H9 (cell line): ENCODE results near the gene ARMC2. TPM values are rescaled to one million over a fixed set of nuclear protein-coding genes. Genes with fewer than 3 reads are reported as not detected.

Experiments used
- DNase-seq: peaks from one replicate; pipeline ENCODE4 v3.0.0-alpha.2; 2017
- H2AFZ ChIP-seq: one replicate; pipeline ENCODE4 v1.6.1; 2013; ENCODE audit warnings: mild to moderate bottlenecking, low read length, control low read depth, moderate library complexity
- H2AK5ac ChIP-seq: 2 replicates; pipeline ENCODE4 v1.6.1; 2013; ENCODE audit warnings: low read length, control low read depth, mixed read lengths; ENCODE audit not compliant: insufficient read length
- H2BK120ac ChIP-seq: one replicate; pipeline ENCODE4 v1.6.1; 2013; ENCODE audit warnings: low read depth, mild to moderate bottlenecking, low read length, control low read depth, inconsistent platforms; ENCODE audit not compliant: poor library complexity, severe bottlenecking
- H2BK12ac ChIP-seq: 2 replicates; pipeline ENCODE4 v1.6.1; 2013; ENCODE audit warnings: low read length, control low read depth, mixed read lengths, low read depth; ENCODE audit not compliant: insufficient read length
- H2BK15ac ChIP-seq: 2 replicates; pipeline ENCODE4 v1.6.1; 2013; ENCODE audit warnings: low read depth, low read length, control low read depth
- H2BK20ac ChIP-seq: one replicate; pipeline ENCODE4 v1.6.1; 2013; ENCODE audit warnings: low read depth, mild to moderate bottlenecking, low read length, control low read depth, inconsistent platforms; ENCODE audit not compliant: poor library complexity, severe bottlenecking
- H2BK5ac ChIP-seq: 2 replicates; pipeline ENCODE4 v1.6.1; 2013; ENCODE audit warnings: low read length, control low read depth, mixed read lengths; ENCODE audit not compliant: insufficient read length
- H3K14ac ChIP-seq: 2 replicates; pipeline ENCODE4 v1.6.1; 2013; ENCODE audit warnings: low read length, control low read depth; ENCODE audit not compliant: insufficient read depth
- H3K18ac ChIP-seq: 2 replicates; pipeline ENCODE4 v1.6.1; 2013; ENCODE audit warnings: low read depth, mild to moderate bottlenecking, mixed read lengths, low read length, control low read depth; ENCODE audit not compliant: insufficient read length
- H3K23ac ChIP-seq: 2 replicates; pipeline ENCODE4 v1.6.1; 2013; ENCODE audit warnings: low read length, control low read depth, mixed read lengths, low read depth; ENCODE audit not compliant: insufficient read length
- H3K23me2 ChIP-seq: 2 replicates; pipeline ENCODE4 v1.6.1; 2013; ENCODE audit warnings: low read depth, mild to moderate bottlenecking, mixed read lengths, low read length, control low read depth; ENCODE audit not compliant: insufficient read length, poor library complexity, severe bottlenecking
- H3K27ac ChIP-seq: 2 replicates; pipeline ENCODE4 v1.5.1; 2013; ENCODE audit warnings: low read length, control low read depth, mixed read lengths, low read depth; ENCODE audit not compliant: insufficient read length
- H3K27me3 ChIP-seq: 2 replicates; pipeline ENCODE4 v1.6.1; 2013; ENCODE audit warnings: low read length, control low read depth, inconsistent platforms; ENCODE audit not compliant: insufficient read depth
- H3K4ac ChIP-seq: 2 replicates; pipeline ENCODE4 v1.6.1; 2013; ENCODE audit warnings: low read depth, mild to moderate bottlenecking, control low read depth, inconsistent platforms, low read length, moderate library complexity
- H3K4me1 ChIP-seq: 2 replicates; pipeline ENCODE4 v1.6.1; 2013; ENCODE audit warnings: low read length, control low read depth, inconsistent platforms; ENCODE audit not compliant: insufficient read depth
- H3K4me2 ChIP-seq: 2 replicates; pipeline ENCODE4 v1.6.1; 2013; ENCODE audit warnings: low read length, control low read depth, mixed read lengths; ENCODE audit not compliant: insufficient read length, insufficient read depth
- H3K56ac ChIP-seq: 2 replicates; pipeline ENCODE4 v1.6.1; 2013; ENCODE audit warnings: low read depth, mild to moderate bottlenecking, mixed read lengths, low read length, control low read depth; ENCODE audit not compliant: insufficient read length
- H3K79me1 ChIP-seq: 2 replicates; pipeline ENCODE4 v1.6.1; 2013; ENCODE audit warnings: low read depth, mild to moderate bottlenecking, moderate library complexity, low read length, control low read depth, inconsistent platforms; ENCODE audit not compliant: insufficient read depth, poor library complexity, severe bottlenecking
- H3K79me2 ChIP-seq: 2 replicates; pipeline ENCODE4 v1.6.1; 2013; ENCODE audit warnings: low read length, control low read depth, inconsistent platforms; ENCODE audit not compliant: insufficient read depth
- H3K9ac ChIP-seq: 2 replicates; pipeline ENCODE4 v1.6.1; 2013; ENCODE audit warnings: low read length, control low read depth, mixed read lengths; ENCODE audit not compliant: insufficient read length; ENCODE audit errors: extremely low read depth
- H3K9me3 ChIP-seq: one replicate; pipeline ENCODE4 v1.6.1; 2013; ENCODE audit warnings: low read depth, low read length, inconsistent platforms; ENCODE audit not compliant: control insufficient read depth
- H3T11ph ChIP-seq: one replicate; pipeline ENCODE4 v1.6.1; 2013; ENCODE audit warnings: mild to moderate bottlenecking, low read length, control low read depth, inconsistent platforms
- H4K20me1 ChIP-seq: one replicate; pipeline ENCODE4 v1.6.1; 2013; ENCODE audit not compliant: control insufficient read depth, insufficient read length, insufficient read depth
- H4K5ac ChIP-seq: 2 replicates; pipeline ENCODE4 v1.6.1; 2013; ENCODE audit warnings: low read depth, mild to moderate bottlenecking, mixed read lengths, low read length, control low read depth; ENCODE audit not compliant: insufficient read length
- H4K8ac ChIP-seq: replicated peaks from 2 replicates; pipeline ENCODE4 v1.6.1; 2013; ENCODE audit warnings: low read length, control low read depth, mixed read lengths, low read depth; ENCODE audit not compliant: insufficient read length
- H4K91ac ChIP-seq: 2 replicates; pipeline ENCODE4 v1.6.1; 2013; ENCODE audit warnings: low read depth, mild to moderate bottlenecking, moderate library complexity, mixed read lengths, low read length, control low read depth; ENCODE audit not compliant: insufficient read length
- H3K27ac Mint-ChIP-seq, 3 experiments: 2 replicates in 2 of 3; 3 replicates in 1 of 3; pipeline ENCODE4 v1.8.0; 2020 to 2021; ENCODE audit warnings: mixed read lengths in 3 of 3, mild to moderate bottlenecking in 1 of 3, moderate library complexity in 1 of 3
- H3K27me3 Mint-ChIP-seq: 2 replicates; pipeline ENCODE4 v1.8.0; 2021; ENCODE audit warnings: low read depth, mild to moderate bottlenecking, moderate library complexity, mixed read lengths
- H3K36me3 Mint-ChIP-seq, 3 experiments: 2 replicates in 2 of 3; 3 replicates in 1 of 3; pipeline ENCODE4 v1.8.0; 2020 to 2021; ENCODE audit warnings: low read depth in 3 of 3, mixed read lengths in 3 of 3; ENCODE audit not compliant: insufficient read depth in 1 of 3
- H3K4me1 Mint-ChIP-seq, 2 experiments: 2 replicates each; pipeline ENCODE4 v1.8.0; 2020; ENCODE audit warnings: mixed read lengths in 2 of 2
- H3K4me3 Mint-ChIP-seq, 2 experiments: 2 replicates in 1 of 2; 3 replicates in 1 of 2; pipeline ENCODE4 v1.8.0; 2020 to 2021; ENCODE audit warnings: mild to moderate bottlenecking in 2 of 2, mixed read lengths in 2 of 2, moderate library complexity in 1 of 2
- H3K9me3 Mint-ChIP-seq, 2 experiments: 2 replicates in 1 of 2; 3 replicates in 1 of 2; pipeline ENCODE4 v1.8.0; 2020; ENCODE audit warnings: mild to moderate bottlenecking in 2 of 2, mixed read lengths in 2 of 2, moderate library complexity in 1 of 2
- WGBS: extraction: QIAGEN DNeasy Blood & Tissue Kit; methylation state at CpG from one replicate; pipeline ENCODE4 v1.1.7; 2013; ENCODE audit warnings: missing lambda C conversion rate, low lambda C conversion rate, mixed read lengths; ENCODE audit not compliant: insufficient read length; ENCODE audit errors: extremely low coverage; 5-methylcytosine and 5-hydroxymethylcytosine counted together
- total RNA-seq: library from RNA; stranded (reverse); gene quantifications from 2 replicates; pipeline ENCODE4 v1.2.1, GENCODE V29; 2021
- TF ChIP-seq, protein P1 (sequence below): fragments of 200-600 bp; sonication (generic); conservative IDR thresholded peaks from 3 replicates; pipeline ENCODE4 v1.8.0; 2021; ENCODE audit warnings: antibody characterized with exemption, mild to moderate bottlenecking

The ARMC2 gene
- total RNA-seq, 1 experiment from 2014 or later: 2.8 TPM

DNA sequence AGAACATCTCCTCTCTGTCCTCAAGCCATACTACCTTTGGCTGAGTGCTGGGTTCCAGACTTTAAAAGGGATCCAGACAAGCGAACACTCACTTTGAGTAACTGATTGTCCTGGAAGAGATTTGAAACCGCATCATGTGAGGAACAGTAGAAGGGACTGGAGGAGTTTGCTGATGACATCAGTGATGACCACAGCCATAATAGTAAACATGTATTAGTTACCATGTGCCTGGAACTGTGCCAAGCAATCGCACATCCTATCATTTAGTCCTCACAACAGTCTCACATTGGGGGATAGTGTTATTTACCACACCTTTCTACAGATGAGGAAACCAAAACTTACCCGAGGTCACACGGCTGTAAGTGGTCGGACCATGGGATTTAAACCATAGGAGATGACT lies 39.8 kb downstream of the ARMC2 start:
- H3K4me3 Mint-ChIP-seq: no peak overlapping the region
- H3K27ac Mint-ChIP-seq: no peak overlapping the region
- Histone ChIP-seq H2BK120ac (no peak overlapping the region), H3K23ac (no peak overlapping the region), H4K20me1 (no peaks in the 10 kb centered on the region), H4K91ac (no peak overlapping the region), H3K4me2 (no peak overlapping the region), H3K27me3 (no peaks in the 10 kb centered on the region), H3K27ac (no peak overlapping the region), H2BK20ac (no peak overlapping the region), H4K8ac (no peak overlapping the region), H3K56ac (no peak overlapping the region), H2BK15ac (no peak overlapping the region), H3K9me3 (no peaks in the 10 kb centered on the region), H3K4ac (no peak overlapping the region), H3T11ph (no peak overlapping the region), H3K18ac (no peak overlapping the region), H2AFZ (no peak overlapping the region), H4K5ac (no peak overlapping the region), H2BK5ac (no peak overlapping the region), H3K79me2 (no peaks in the 10 kb centered on the region), H3K14ac (no peak overlapping the region), H2BK12ac (no peak overlapping the region), H3K23me2 (no peaks in the 10 kb centered on the region), H2AK5ac (no peak overlapping the region), H3K9ac (no peak overlapping the region), H3K79me1 (no peaks in the 10 kb centered on the region), H3K4me1 (no peaks in the 10 kb centered on the region)
- no peaks in the 10 kb centered on the region for H3K9me3 Mint-ChIP-seq
- WGBS: no CpG with 5 or more reads among the region's 6 CpGs
- no peaks in the 10 kb centered on the region for H3K36me3 Mint-ChIP-seq
- H3K4me1 Mint-ChIP-seq: peaks cover 6% of the 10 kb centered on the region in 2 experiments; a peak in 3 of 4 replicates
- TF ChIP-seq, protein P1, sequence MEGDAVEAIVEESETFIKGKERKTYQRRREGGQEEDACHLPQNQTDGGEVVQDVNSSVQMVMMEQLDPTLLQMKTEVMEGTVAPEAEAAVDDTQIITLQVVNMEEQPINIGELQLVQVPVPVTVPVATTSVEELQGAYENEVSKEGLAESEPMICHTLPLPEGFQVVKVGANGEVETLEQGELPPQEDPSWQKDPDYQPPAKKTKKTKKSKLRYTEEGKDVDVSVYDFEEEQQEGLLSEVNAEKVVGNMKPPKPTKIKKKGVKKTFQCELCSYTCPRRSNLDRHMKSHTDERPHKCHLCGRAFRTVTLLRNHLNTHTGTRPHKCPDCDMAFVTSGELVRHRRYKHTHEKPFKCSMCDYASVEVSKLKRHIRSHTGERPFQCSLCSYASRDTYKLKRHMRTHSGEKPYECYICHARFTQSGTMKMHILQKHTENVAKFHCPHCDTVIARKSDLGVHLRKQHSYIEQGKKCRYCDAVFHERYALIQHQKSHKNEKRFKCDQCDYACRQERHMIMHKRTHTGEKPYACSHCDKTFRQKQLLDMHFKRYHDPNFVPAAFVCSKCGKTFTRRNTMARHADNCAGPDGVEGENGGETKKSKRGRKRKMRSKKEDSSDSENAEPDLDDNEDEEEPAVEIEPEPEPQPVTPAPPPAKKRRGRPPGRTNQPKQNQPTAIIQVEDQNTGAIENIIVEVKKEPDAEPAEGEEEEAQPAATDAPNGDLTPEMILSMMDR: no peak
- no peak for DNase-seq
- H3K27me3 Mint-ChIP-seq: no peaks in the 10 kb centered on the region
